Measurements from ENCODE around the gene CCDC90B.
"Not testable (repeated sequence)": the region's sequence is repeated elsewhere in the genome, so short reads cannot be mapped to it uniquely, and the experiment has no call there.

GRCh38 chr11:83308536-83308935, 22.4 kb upstream of the CCDC90B start:
- TF ChIP-seq CTCF (IDR thresholded peaks at IDR 0.05; ENCODE audit: borderline replicate concordance, extremely low read depth, low read length, poor library complexity, severe bottlenecking); EZH2 (IDR thresholded peaks at IDR 0.05; ENCODE audit: borderline replicate concordance, low read depth, low read length, severe bottlenecking): not testable (repeated sequence)

Data from DND-41 (cell line).